K562 (cell line): ENCODE results near the gene MCMBP. TPM values are rescaled to one million over a fixed set of nuclear protein-coding genes. Genes with fewer than 3 reads are reported as not detected.

ENCODE experiments used
- ATAC-seq: fragments of 200-7000 bp; cut with Tn5 transposase; 3 replicates; pipeline ENCODE4 v1.9.1; 2020; ENCODE audit warnings: moderate library complexity
- BruUV-seq: library from RNA; stranded (reverse); fragments of 400-500 nt; replicated peaks from 2 replicates; lab custom pipeline; 2021; lab: Mats Ljungman, UMichigan
- CTCF ChIA-PET: fragments of 300-600 bp; formaldehyde crosslinking; extraction: SDS; loops from one replicate; lab custom pipeline; 2021; ENCODE audit warnings: low intra/inter-chr PET ratio; lab: Yijun Ruan, JAX
- POLR2A ChIA-PET: fragments of 300-600, 350-650 bp; sonication (Branson Sonifier 250); formaldehyde crosslinking; extraction: SDS; loops from one replicate; lab custom pipeline; 2021; ENCODE audit warnings: antibody characterized with exemption, inconsistent platforms; lab: Yijun Ruan, JAX
- DNase-seq, 4 experiments: peaks; one replicate each; pipeline versions ENCODE4 v3.0.0 to v3.0.0-alpha.2; 2011 to 2018; ENCODE audit warnings: low spot score in 3 of 4, mixed read lengths in 3 of 4; ENCODE audit errors: extremely low read depth in 1 of 4
- FAIRE-seq: peaks from 2 replicates; lab custom pipeline; 2011; peaks lifted over from hg19 to GRCh38; lab: Jason Lieb, UNC
- H2AFZ ChIP-seq: 2 replicates; pipeline ENCODE4 v1.6.0; 2011; ENCODE audit warnings: low read depth, low read length, control low read depth, inconsistent platforms
- H3K27ac ChIP-seq: fragments of 200-600 bp; 3 replicates; pipeline ENCODE4 v1.8.0; 2011; ENCODE audit warnings: low read depth, mild to moderate bottlenecking, control low read depth, inconsistent platforms, low read length, moderate library complexity, mixed read lengths; ENCODE audit errors: extremely low read depth
- H3K27me3 ChIP-seq, 2 experiments: fragments of 300-600 bp in 1 of 2; 2 replicates in 1 of 2; 3 replicates in 1 of 2; pipeline versions ENCODE4 v1.6.0 to v1.8.0; 2011; ENCODE audit warnings: inconsistent platforms in 2 of 2, low read length in 2 of 2, mild to moderate bottlenecking in 1 of 2, mixed read lengths in 1 of 2, moderate library complexity in 1 of 2; ENCODE audit not compliant: control insufficient read depth in 2 of 2, insufficient read depth in 2 of 2
- H3K36me3 ChIP-seq: fragments of 300-600 bp; 3 replicates; pipeline ENCODE4 v1.8.0; 2011; ENCODE audit warnings: mild to moderate bottlenecking, low read length, inconsistent platforms; ENCODE audit not compliant: control insufficient read depth, insufficient read depth
- H3K4me1 ChIP-seq, 2 experiments: fragments of 200-600 bp in 1 of 2; replicated peaks in 1 of 2; 2 replicates in 1 of 2; 3 replicates in 1 of 2; pipeline versions ENCODE4 v1.5.1 to v1.8.0; 2011; ENCODE audit warnings: inconsistent platforms in 2 of 2, low read length in 2 of 2, mild to moderate bottlenecking in 1 of 2, mixed read lengths in 1 of 2, moderate library complexity in 1 of 2; ENCODE audit not compliant: control insufficient read depth in 2 of 2, insufficient read depth in 2 of 2
- H3K4me2 ChIP-seq: 2 replicates; pipeline ENCODE4 v1.6.1; 2011; ENCODE audit warnings: low read length, control low read depth, inconsistent platforms, mixed read lengths; ENCODE audit not compliant: insufficient read depth
- H3K4me3 ChIP-seq: fragments of 200-600 bp; sonication (generic), shearing (Covaris generic); 2 replicates; pipeline ENCODE4 v1.5.1; 2016; ENCODE audit warnings: control low read depth, inconsistent platforms
- H3K79me2 ChIP-seq: fragments of 200-600 bp; 3 replicates; pipeline ENCODE4 v1.8.0; 2011; ENCODE audit warnings: low read length, inconsistent platforms; ENCODE audit not compliant: control insufficient read depth, insufficient read depth
- H3K9ac ChIP-seq, 2 experiments: 2 replicates each; pipeline versions ENCODE4 v1.6.0 to v1.6.1; 2011; ENCODE audit warnings: low read depth in 2 of 2, low read length in 2 of 2, control low read depth in 1 of 2, inconsistent platforms in 1 of 2, mild to moderate bottlenecking in 1 of 2, mixed read lengths in 1 of 2; ENCODE audit not compliant: insufficient read depth in 1 of 2
- H3K9me1 ChIP-seq: one replicate; pipeline ENCODE4 v1.6.0; 2011; ENCODE audit warnings: inconsistent platforms, mild to moderate bottlenecking, low read length, moderate library complexity; ENCODE audit not compliant: control insufficient read depth, insufficient read depth
- H3K9me3 ChIP-seq: replicated peaks from 2 replicates; pipeline ENCODE4 v1.5.1; 2011; ENCODE audit warnings: low read depth, low read length, inconsistent platforms; ENCODE audit not compliant: control insufficient read depth, insufficient read depth
- H4K20me1 ChIP-seq: replicated peaks from 2 replicates; pipeline ENCODE4 v1.6.1; 2011; ENCODE audit warnings: low read length, inconsistent platforms, mixed read lengths; ENCODE audit not compliant: control insufficient read depth, insufficient read depth
- HCFC1 ChIP-seq: IDR thresholded peaks from 2 replicates; pipeline ENCODE4 v1.6.1; 2012; ENCODE audit warnings: low read depth, low read length, improper control_type of control experiment
- HDAC8 ChIP-seq: fragments of 450-650 bp; IDR thresholded peaks from 2 replicates; pipeline ENCODE4 v1.6.1; 2016; ENCODE audit warnings: mild to moderate bottlenecking, missing genetic modification characterization, moderate library complexity, missing compliant biosample characterization
- SIX5 ChIP-seq, 2 experiments: IDR thresholded peaks; 2 replicates each; pipeline ENCODE4 v1.6.1; 2011; ENCODE audit warnings: low read length in 2 of 2, borderline replicate concordance in 1 of 2, low read depth in 1 of 2, mild to moderate bottlenecking in 1 of 2, moderate library complexity in 1 of 2; ENCODE audit not compliant: insufficient read depth in 1 of 2
- WGBS: fragments of 100-300 bp; shearing (Covaris generic); methylation state at CpG from one replicate; pipeline ENCODE4 v1.1.6; 2016; ENCODE audit warnings: low coverage, mixed read lengths; ENCODE audit not compliant: insufficient coverage; ENCODE audit errors: missing lambda C conversion rate; 5-methylcytosine and 5-hydroxymethylcytosine counted together
- in situ Hi-C: fragments of 300-500 bp; cut with MboI; formaldehyde crosslinking; loops from 4 replicates; pipeline ENCODE4 v1.15.0; 2018; ENCODE audit warnings: inconsistent platforms, mixed read lengths
- intact Hi-C: fragments of 100-400 bp; cut with micrococcal nuclease; formaldehyde crosslinking; loops from 2 replicates; pipeline ENCODE4 v1.14.2; 2022
- polyA plus RNA-seq, 8 experiments: library from polyadenylated mRNA; depleted of rRNA in 4 of 8; stranded (reverse) in 5 of 8; unstranded in 3 of 8; fragments of >200 nt; fragmentation: Nextera tagmentation in 2 of 8; fragmentation: Illumina TruSeq in 1 of 8; extraction: Ambion mirVana in 2 of 8; extraction: Trizol in 1 of 8; gene quantifications; 2 replicates each; pipeline versions ENCODE4 v1.2.1 to v1.2.3, GENCODE V29; 2011 to 2014; ENCODE audit warnings: inconsistent platforms in 1 of 8, missing spikeins in 1 of 8
- total RNA-seq, 7 experiments: library from RNA; depleted of rRNA in 6 of 7; stranded (reverse); fragments of >200 nt in 6 of 7; fragmentation: Illumina TruSeq in 2 of 7; extraction: Trizol in 2 of 7; gene quantifications; 2 replicates each; pipeline versions ENCODE4 v1.2.1 to v1.2.3, GENCODE V29; 2011 to 2021; ENCODE audit warnings: low replicate concordance in 1 of 7

Gene MCMBP
- total and polyA plus RNA-seq, 9 of the 15 experiments (the other 6 are each of a cell fraction or from before 2014, with no cell fraction given), result 11.2 to 74.3 (median 50.5) TPM

DNA sequence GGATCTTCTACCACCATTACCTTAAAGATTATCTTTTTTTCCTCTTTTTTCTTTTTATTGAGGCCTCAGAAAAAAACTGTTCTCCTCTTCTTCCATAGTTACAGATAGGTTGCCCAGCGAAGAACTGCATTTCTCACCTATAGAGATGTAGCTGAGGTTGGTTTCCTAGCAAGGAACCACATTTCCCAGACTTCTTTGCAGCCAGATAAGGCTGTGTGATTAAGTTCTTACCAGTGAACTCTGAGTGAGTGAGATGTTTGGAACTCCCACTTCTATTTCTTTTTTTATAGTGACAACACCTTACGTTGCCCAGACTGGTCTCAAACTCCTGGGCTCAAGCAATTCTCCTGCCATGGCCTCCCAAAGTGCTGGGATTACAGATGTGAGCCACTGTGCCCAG is 5.9 kb upstream of the MCMBP start:
- H3K9me3 ChIP-seq, result no peaks in the 10 kb centered on the region
- H2AFZ ChIP-seq, result no peak overlapping the region
- H3K27me3 ChIP-seq, result no peaks in the 10 kb centered on the region
- H3K9me1 ChIP-seq, result no peaks in the 10 kb centered on the region
- ChIA-PET POLR2A (no interaction called here), CTCF (no interaction called here)
- H4K20me1 ChIP-seq, result no peaks in the 10 kb centered on the region
- no TSS peak for BruUV-seq
- intact Hi-C loops, result no loop called here
- H3K36me3 ChIP-seq, result no peaks in the 10 kb centered on the region
- H3K79me2 ChIP-seq, result no peaks in the 10 kb centered on the region; the same call in 2 of the 3 replicates
- in situ Hi-C loops, result no loop called here
- no peak overlapping the region for H3K4me3 ChIP-seq
- H3K9ac ChIP-seq, result no peak overlapping the region
- H3K27ac ChIP-seq, result no peak overlapping the region
- no peak overlapping the region for H3K4me2 ChIP-seq
- peak; percentile 45; the same call in 1 of the 3 replicates for ATAC-seq
- peak; percentile 24 to 32; a peak in 2 of 4 replicates for TF ChIP-seq SIX5 (IDR thresholded peaks at IDR 0.05; ENCODE audit: borderline replicate concordance in 1 of 2, insufficient read depth in 1 of 2, low read depth in 1 of 2, low read length in 2 of 2)
- peak; percentile 69 for TF ChIP-seq HCFC1
- TF ChIP-seq HDAC8 (tag), result no peak
- TF ChIP-seq, all 486 proteins: peak for 2
- FAIRE-seq (no peak), DNase-seq (no peak)
- H3K4me1 ChIP-seq, result peaks cover 2 to 11% of the 10 kb centered on the region in 2 experiments; a peak in 2 of 5 replicates
- 11% methylated on average over 2 of the region's 2 CpGs for WGBS
